Measurements from ENCODE around the gene ZNF407.

Gene ZNF407

DNA sequence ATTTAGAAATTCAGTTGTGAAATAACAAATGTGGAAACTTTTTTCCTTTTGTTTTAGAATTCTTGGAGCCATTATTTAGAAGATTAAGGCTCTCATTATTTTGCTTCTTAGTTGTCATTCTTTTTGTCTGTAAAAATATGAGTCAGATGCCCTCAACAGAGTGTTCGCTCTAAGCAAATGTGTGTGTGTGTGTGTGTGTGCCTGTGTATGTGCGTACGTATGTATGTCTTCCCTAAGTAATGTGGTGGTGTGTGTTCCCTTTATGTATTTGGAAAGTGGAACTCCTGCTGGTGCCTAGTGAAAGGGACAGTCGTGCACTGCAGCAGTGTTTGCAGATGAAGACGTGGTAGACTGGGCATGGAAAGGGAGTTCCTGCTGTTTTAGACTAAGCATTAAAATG lies 27.5 kb downstream of the ZNF407 start:
- no peak for DNase-seq (ENCODE audit: low spot score)
- TF ChIP-seq, protein P1, sequence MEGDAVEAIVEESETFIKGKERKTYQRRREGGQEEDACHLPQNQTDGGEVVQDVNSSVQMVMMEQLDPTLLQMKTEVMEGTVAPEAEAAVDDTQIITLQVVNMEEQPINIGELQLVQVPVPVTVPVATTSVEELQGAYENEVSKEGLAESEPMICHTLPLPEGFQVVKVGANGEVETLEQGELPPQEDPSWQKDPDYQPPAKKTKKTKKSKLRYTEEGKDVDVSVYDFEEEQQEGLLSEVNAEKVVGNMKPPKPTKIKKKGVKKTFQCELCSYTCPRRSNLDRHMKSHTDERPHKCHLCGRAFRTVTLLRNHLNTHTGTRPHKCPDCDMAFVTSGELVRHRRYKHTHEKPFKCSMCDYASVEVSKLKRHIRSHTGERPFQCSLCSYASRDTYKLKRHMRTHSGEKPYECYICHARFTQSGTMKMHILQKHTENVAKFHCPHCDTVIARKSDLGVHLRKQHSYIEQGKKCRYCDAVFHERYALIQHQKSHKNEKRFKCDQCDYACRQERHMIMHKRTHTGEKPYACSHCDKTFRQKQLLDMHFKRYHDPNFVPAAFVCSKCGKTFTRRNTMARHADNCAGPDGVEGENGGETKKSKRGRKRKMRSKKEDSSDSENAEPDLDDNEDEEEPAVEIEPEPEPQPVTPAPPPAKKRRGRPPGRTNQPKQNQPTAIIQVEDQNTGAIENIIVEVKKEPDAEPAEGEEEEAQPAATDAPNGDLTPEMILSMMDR (IDR thresholded peaks at IDR 0.05), result no peak
- no peak overlapping the region for H3K27ac ChIP-seq
- no peak overlapping the region for H3K4me3 ChIP-seq

DNA sequence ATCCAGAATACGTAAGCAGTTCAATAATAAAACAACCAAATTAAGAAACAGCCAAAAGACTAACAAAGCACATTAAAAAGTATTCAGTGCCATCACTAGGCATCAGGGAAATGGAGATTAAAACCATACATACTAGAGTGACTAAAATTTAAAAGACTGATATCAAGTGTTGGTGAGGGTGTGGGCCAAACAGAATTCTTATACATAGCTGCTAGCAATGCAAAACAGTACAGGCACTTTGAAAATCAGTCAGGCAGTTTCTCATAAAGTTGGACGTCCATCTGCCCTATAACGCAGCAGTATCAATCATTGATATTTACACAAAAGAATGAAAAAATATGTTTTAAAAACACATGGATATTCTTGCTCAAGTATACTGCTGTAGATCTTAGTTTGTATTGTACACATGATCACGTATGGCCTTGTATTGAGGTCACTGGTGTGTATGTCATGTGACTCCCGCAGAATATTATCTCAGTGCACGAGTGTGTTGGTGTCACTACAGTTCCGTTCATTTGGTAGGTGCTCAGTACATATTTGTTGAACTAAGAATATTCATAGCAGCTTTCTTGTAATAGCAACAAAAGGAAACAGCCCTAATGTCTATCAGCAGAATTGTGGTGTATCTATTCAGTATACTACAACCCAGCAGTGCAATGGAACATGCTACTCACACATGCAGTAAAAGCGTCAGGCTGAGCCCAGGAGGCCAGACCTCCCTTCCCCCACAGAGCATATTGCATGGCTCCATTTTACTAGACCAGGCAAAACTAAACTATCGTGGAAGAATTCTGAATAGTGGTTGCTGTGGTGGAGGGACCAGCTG lies 28.6 kb downstream of the ZNF407 start:
- no peak overlapping the region for H3K4me3 ChIP-seq
- no peak for DNase-seq (ENCODE audit: low spot score)
- TF ChIP-seq, protein P1 (IDR thresholded peaks at IDR 0.05), result no peak
- H3K27ac ChIP-seq, result no peak overlapping the region

DNA sequence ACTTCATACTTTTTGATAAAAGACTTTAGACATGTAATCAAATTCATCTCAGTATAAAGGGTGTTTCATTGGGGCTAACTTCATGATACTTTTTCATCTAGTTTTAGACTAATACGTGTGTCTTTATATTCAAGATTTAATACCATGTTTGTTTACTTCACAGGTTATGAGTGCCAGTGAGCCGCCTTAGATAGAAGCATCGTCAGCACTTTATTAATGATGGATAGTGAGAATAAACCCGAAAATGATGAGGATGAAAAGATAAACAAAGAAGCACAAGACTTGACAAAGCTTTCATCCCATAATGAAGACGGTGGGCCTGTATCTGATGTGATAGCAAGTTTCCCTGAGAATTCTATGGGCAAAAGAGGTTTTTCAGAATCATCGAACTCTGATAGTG lies 33.1 kb downstream of the ZNF407 start:
- Histone ChIP-seq H3K27ac (no peak overlapping the region), H3K4me3 (no peak overlapping the region)
- TF ChIP-seq, protein P1 (IDR thresholded peaks at IDR 0.05), result no peak
- no peak for DNase-seq (ENCODE audit: low spot score)

DNA sequence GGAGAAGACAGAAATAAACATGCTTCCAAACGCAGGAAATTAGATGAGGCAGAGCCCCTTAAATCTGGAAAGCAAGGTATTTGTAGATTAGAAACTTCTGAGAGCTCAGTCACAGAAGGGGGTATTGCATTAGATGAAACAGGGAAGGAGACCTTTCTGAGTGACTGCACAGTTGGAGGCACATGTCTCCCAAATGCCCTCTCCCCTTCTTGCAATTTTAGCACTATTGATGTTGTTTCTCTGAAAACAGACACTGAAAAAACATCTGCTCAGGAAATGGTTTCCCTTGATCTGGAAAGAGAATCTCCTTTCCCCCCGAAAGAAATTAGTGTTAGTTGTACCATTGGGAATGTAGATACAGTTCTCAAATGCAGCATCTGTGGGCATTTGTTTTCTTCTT lies 33.5 kb downstream of the ZNF407 start:
- H3K4me3 ChIP-seq, result no peak overlapping the region
- H3K27ac ChIP-seq, result no peak overlapping the region
- TF ChIP-seq, protein P1 (IDR thresholded peaks at IDR 0.05), result no peak
- no peak for DNase-seq (ENCODE audit: low spot score)

DNA sequence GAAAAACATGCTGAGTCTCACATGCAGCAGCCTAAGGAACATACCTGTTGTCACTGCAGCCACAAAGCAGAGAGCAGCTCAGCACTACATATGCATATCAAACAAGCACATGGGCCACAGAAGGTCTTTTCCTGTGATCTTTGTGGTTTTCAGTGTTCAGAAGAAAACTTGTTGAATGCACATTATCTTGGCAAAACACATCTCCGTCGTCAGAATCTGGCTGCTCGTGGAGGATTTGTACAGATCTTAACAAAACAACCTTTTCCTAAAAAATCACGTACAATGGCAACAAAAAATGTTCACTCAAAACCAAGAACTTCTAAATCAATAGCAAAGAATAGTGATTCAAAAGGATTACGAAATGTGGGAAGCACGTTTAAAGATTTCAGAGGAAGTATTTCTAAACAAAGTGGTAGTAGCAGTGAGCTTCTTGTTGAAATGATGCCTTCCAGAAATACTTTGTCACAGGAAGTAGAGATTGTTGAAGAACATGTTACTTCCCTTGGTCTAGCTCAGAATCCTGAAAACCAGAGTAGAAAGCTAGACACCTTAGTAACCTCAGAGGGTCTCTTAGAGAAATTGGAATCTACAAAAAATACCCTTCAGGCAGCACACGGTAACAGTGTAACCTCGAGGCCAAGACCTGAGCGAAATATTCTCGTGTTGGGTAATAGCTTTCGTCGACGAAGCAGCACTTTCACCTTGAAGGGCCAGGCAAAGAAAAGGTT lies 34.1 kb downstream of the ZNF407 start:
- DNase-seq (ENCODE audit: low spot score), result no peak
- H3K27ac ChIP-seq, result no peak overlapping the region
- H3K4me3 ChIP-seq, result no peak overlapping the region
- TF ChIP-seq, protein P1 (IDR thresholded peaks at IDR 0.05), result no peak

DNA sequence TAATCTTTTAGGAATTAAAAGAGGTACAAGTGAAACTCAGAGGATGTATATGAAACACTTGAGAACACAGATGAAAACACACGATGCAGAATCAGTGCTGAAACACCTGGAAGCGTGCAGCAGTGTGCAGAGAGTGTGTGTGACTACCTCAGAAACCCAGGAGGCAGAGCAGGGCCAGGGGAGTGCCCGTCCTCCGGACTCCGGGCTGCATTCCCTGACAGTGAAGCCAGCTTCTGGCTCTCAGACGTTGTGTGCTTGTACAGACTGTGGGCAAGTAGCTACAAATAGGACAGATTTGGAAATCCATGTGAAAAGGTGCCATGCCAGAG lies 34.6 kb downstream of the ZNF407 start:
- Histone ChIP-seq H3K27ac (no peak overlapping the region), H3K4me3 (no peak overlapping the region)
- TF ChIP-seq, protein P1 (IDR thresholded peaks at IDR 0.05), result no peak
- DNase-seq (ENCODE audit: low spot score), result no peak

DNA sequence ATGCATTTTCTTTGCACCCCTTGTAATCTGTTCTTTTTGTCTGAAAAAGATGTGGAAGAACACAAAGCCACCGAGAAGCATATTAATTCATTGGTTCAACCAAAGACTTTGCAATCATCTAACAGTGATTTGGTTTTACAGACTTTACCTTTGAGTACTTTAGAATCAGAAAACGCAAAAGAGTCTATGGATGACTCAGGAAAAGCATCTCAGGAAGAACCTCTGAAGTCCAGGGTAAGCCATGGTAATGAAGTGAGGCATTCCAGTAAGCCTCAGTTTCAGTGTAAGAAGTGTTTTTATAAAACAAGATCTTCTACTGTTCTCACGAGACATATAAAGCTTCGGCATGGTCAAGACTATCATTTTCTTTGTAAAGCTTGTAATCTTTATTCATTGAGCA lies 35.2 kb downstream of the ZNF407 start:
- Histone ChIP-seq H3K27ac (no peak overlapping the region), H3K4me3 (no peak overlapping the region)
- DNase-seq (ENCODE audit: low spot score), result no peak
- TF ChIP-seq, protein P1 (IDR thresholded peaks at IDR 0.05), result no peak

Data from coronary artery (tissue), 2 donors.